ENCODE data around the gene SPTBN5.

SPTBN5 gene

DNA sequence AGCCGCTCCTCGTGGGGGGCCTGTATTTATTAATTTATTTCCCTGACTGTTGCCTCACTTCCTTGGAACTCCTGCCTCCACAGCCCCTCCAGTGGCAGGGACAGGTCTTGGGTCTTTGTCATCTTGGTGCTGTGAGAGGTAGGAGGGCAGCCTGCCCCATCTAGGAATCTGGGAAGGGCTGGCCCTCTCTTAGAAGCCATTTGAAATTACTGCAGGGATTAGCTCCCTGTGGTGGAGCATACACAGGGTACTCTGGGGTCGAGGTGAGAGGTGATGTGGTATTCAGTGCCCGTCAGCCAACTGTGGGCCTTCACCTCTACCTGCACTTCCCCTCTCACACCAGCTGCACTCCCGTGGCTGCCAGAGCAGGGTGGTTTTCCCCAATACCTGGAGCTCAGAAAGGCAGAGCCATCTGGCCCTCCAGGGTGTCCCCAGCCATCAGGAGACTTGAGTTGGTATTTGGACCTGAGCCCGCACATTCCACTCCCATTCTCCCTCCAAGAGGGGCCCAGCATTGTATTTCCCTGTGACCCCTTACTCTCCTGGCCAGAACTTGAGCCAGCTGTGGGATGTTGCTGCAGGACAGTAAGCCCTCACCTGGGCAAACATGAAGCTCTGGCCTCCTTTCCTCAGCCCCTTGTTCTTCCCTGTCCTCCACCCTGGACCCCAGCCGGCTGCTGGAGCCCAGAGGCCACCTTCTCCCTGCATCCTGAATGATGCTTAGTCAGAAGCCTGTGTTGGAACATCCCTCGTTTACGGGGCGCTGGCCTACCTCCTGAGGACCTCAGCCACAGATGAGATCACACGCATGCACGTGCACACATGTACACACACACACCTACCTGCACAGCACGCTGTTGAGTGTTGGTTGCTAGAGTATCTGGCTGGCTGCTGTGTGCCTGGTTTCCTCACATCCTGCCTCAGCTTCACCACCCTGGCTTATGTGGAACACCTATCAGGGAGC is 68.0 kb downstream of the SPTBN5 start:
- Histone ChIP-seq H3K27me3 (ENCODE audit: insufficient read depth, low read length) (no peaks in the 10 kb centered on the region), H4K8ac (ENCODE audit: low read depth, low read length) (no peak overlapping the region), H4K12ac (ENCODE audit: low read depth, low read length) (no peak overlapping the region), H2BK5ac (ENCODE audit: low read depth, low read length, poor library complexity) (no peak overlapping the region), H3K4me3 (ENCODE audit: low read depth, low read length) (no peak overlapping the region), H3K36me3 (ENCODE audit: control insufficient read depth in 1 of 2, insufficient read depth in 2 of 2, low read length in 2 of 2) (peaks cover 48 to 51% of the 10 kb centered on the region in 2 experiments), H3K18ac (ENCODE audit: low read length) (no peak overlapping the region), H3K4me2 (ENCODE audit: low read length) (no peak overlapping the region), H2AFZ (ENCODE audit: insufficient read depth, low read length, poor library complexity) (no peak overlapping the region), H3K4me1 (ENCODE audit: control insufficient read depth in 1 of 2, insufficient read depth in 2 of 2, low read length in 2 of 2) (peaks cover 0 to 4% of the 10 kb centered on the region in 2 experiments), H2BK120ac (ENCODE audit: insufficient read depth, low read length, poor library complexity) (no peak overlapping the region), H2BK12ac (ENCODE audit: low read length) (no peak overlapping the region), H3K79me1 (ENCODE audit: low read length) (peaks cover 6% of the 10 kb centered on the region), H2AK5ac (ENCODE audit: low read length) (no peak overlapping the region), H3K9me3 (ENCODE audit: insufficient read depth, low read depth, low read length) (no peaks in the 10 kb centered on the region), H3K14ac (ENCODE audit: low read length) (no peak overlapping the region), H3K4ac (ENCODE audit: low read depth, low read length) (no peak overlapping the region), H3K23ac (ENCODE audit: low read length) (no peak overlapping the region), H3K9ac (ENCODE audit: low read length) (no peak overlapping the region), H4K91ac (ENCODE audit: low read depth, low read length) (no peak overlapping the region), H3K79me2 (ENCODE audit: control insufficient read depth, insufficient read depth, low read length, poor library complexity) (peaks cover 3% of the 10 kb centered on the region), H3K27ac (ENCODE audit: low read depth, low read length) (no peak overlapping the region)
- WGBS (ENCODE audit: extremely low coverage, insufficient coverage, insufficient read length) = no CpG with 5 or more reads among the region's 13 CpGs
- DNase-seq = no peak

DNA sequence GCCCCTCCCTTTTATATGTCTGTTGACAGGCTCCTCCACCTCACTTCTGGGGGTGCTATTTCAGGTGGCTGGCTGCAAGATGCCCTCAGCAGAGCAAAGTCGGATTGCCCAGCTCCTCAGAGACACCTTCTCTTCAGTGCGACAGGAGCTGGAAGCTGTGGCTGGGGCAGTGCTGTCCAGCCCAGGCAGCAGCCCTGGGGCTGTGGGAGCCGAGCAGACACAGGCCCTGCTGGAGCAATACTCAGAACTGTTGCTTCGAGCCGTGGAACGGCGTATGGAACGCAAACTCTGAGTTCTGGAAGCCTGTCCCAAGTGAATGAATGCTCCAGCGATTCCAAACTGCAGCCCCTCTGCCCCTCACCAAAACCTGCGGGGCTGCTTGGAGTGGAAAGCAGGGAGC is 68.7 kb downstream of the SPTBN5 start:
- Histone ChIP-seq H3K14ac (ENCODE audit: low read length) (no peak overlapping the region), H3K4me1 (ENCODE audit: control insufficient read depth in 1 of 2, insufficient read depth in 2 of 2, low read length in 2 of 2) (peaks cover 0 to 4% of the 10 kb centered on the region in 2 experiments), H3K79me2 (ENCODE audit: control insufficient read depth, insufficient read depth, low read length, poor library complexity) (peaks cover 3% of the 10 kb centered on the region), H3K4ac (ENCODE audit: low read depth, low read length) (no peak overlapping the region), H3K9ac (ENCODE audit: low read length) (no peak overlapping the region), H3K4me3 (ENCODE audit: low read depth, low read length) (no peak overlapping the region), H2BK120ac (ENCODE audit: insufficient read depth, low read length, poor library complexity) (no peak overlapping the region), H3K27ac (ENCODE audit: low read depth, low read length) (no peak overlapping the region), H4K8ac (ENCODE audit: low read depth, low read length) (no peak overlapping the region), H2AFZ (ENCODE audit: insufficient read depth, low read length, poor library complexity) (no peak overlapping the region), H3K36me3 (ENCODE audit: control insufficient read depth in 1 of 2, insufficient read depth in 2 of 2, low read length in 2 of 2) (peaks cover 53 to 57% of the 10 kb centered on the region in 2 experiments), H3K4me2 (ENCODE audit: low read length) (no peak overlapping the region), H4K91ac (ENCODE audit: low read depth, low read length) (no peak overlapping the region), H2AK5ac (ENCODE audit: low read length) (no peak overlapping the region), H3K9me3 (ENCODE audit: insufficient read depth, low read depth, low read length) (no peaks in the 10 kb centered on the region), H2BK5ac (ENCODE audit: low read depth, low read length, poor library complexity) (no peak overlapping the region), H3K23ac (ENCODE audit: low read length) (no peak overlapping the region), H2BK12ac (ENCODE audit: low read length) (no peak overlapping the region), H4K12ac (ENCODE audit: low read depth, low read length) (no peak overlapping the region), H3K18ac (ENCODE audit: low read length) (no peak overlapping the region), H3K79me1 (ENCODE audit: low read length) (peaks cover 6% of the 10 kb centered on the region), H3K27me3 (ENCODE audit: insufficient read depth, low read length) (no peaks in the 10 kb centered on the region)
- no CpG with 5 or more reads among the region's 10 CpGs for WGBS (ENCODE audit: extremely low coverage, insufficient coverage, insufficient read length)
- no peak for DNase-seq

DNA sequence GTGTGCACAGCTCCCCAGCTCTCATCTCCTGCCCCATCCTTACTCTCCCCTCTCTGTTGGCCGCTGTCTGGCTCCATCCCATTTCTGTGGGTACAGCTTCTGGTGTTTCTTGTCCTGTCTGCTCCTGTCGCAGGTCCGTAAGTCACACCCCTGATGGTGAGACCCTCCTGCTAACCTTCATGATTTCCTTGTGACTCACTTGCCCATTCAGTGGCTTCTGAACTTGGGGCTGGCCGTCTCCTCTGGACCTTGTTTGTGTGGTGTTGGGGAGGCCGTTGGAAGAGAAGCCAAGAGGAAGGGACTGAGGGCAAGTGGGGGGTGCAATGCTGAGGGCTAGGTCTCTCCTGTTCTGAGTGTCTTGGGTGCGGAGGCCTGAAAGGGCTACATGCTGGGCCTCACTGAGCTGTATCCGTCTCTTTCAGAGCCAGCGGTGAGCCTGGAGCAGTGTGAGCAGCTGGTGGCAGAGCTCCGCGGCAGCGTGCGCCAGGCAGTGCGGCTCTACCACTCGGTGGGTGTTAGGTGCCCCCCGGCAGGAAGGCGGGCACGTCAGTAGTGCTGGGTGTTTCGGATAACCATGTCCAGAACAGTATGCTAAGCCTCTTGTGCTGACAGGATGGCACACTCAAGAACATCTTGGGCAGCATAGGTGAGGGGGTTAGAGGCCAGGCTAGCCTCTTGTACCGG is 69.6 kb downstream of the SPTBN5 start:
- H3K4me3 ChIP-seq (ENCODE audit: low read depth, low read length) = peak overlapping the region; percentile 27
- no peak overlapping the region for H3K14ac ChIP-seq (ENCODE audit: low read length)
- no peak overlapping the region for H2AK5ac ChIP-seq (ENCODE audit: low read length)
- no peak overlapping the region for H3K18ac ChIP-seq (ENCODE audit: low read length)
- H3K79me2 ChIP-seq (ENCODE audit: control insufficient read depth, insufficient read depth, low read length, poor library complexity) = peaks cover 3% of the 10 kb centered on the region
- no peak overlapping the region for H3K9ac ChIP-seq (ENCODE audit: low read length)
- peaks cover 0 to 4% of the 10 kb centered on the region in 2 experiments for H3K4me1 ChIP-seq (ENCODE audit: control insufficient read depth in 1 of 2, insufficient read depth in 2 of 2, low read length in 2 of 2)
- no peak overlapping the region for H3K4me2 ChIP-seq (ENCODE audit: low read length)
- no peak overlapping the region for H2BK120ac ChIP-seq (ENCODE audit: insufficient read depth, low read length, poor library complexity)
- H2BK5ac ChIP-seq (ENCODE audit: low read depth, low read length, poor library complexity) = no peak overlapping the region
- peaks cover 6% of the 10 kb centered on the region for H3K79me1 ChIP-seq (ENCODE audit: low read length)
- no peak overlapping the region for H4K12ac ChIP-seq (ENCODE audit: low read depth, low read length)
- H3K23ac ChIP-seq (ENCODE audit: low read length) = no peak overlapping the region
- H2BK12ac ChIP-seq (ENCODE audit: low read length) = no peak overlapping the region
- H4K91ac ChIP-seq (ENCODE audit: low read depth, low read length) = no peak overlapping the region
- peaks cover 60 to 61% of the 10 kb centered on the region in 2 experiments for H3K36me3 ChIP-seq (ENCODE audit: control insufficient read depth in 1 of 2, insufficient read depth in 2 of 2, low read length in 2 of 2)
- no peak overlapping the region for H3K27ac ChIP-seq (ENCODE audit: low read depth, low read length)
- no peaks in the 10 kb centered on the region for H3K27me3 ChIP-seq (ENCODE audit: insufficient read depth, low read length)
- H3K9me3 ChIP-seq (ENCODE audit: insufficient read depth, low read depth, low read length) = no peaks in the 10 kb centered on the region
- no peak for DNase-seq
- WGBS (ENCODE audit: extremely low coverage, insufficient coverage, insufficient read length) = no CpG with 5 or more reads among the region's 19 CpGs
- no peak overlapping the region for H4K8ac ChIP-seq (ENCODE audit: low read depth, low read length)
- no peak overlapping the region for H3K4ac ChIP-seq (ENCODE audit: low read depth, low read length)
- H2AFZ ChIP-seq (ENCODE audit: insufficient read depth, low read length, poor library complexity) = no peak overlapping the region

DNA sequence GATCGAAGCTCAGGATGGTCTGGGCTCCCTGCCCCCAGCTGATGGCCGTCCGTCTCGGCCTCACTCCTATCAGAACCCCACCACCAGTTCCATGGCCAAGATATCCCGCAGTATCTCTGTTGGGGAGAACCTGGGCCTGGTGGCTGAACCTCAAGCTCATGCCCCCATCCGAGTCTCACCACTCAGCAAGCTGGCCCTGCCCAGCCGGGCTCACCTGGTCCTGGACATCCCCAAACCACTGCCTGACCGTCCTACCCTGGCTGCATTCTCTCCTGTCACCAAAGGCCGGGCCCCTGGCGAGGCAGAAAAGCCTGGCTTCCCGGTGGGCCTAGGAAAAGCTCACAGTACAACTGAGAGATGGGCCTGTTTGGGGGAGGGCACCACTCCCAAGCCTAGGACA is 70.4 kb downstream of the SPTBN5 start:
- peaks cover 67 to 68% of the 10 kb centered on the region in 2 experiments for H3K36me3 ChIP-seq (ENCODE audit: control insufficient read depth in 1 of 2, insufficient read depth in 2 of 2, low read length in 2 of 2)
- H4K8ac ChIP-seq (ENCODE audit: low read depth, low read length) = no peak overlapping the region
- H3K4me1 ChIP-seq (ENCODE audit: control insufficient read depth in 1 of 2, insufficient read depth in 2 of 2, low read length in 2 of 2) = peaks cover 0 to 4% of the 10 kb centered on the region in 2 experiments
- H3K4me2 ChIP-seq (ENCODE audit: low read length) = no peak overlapping the region
- H2BK120ac ChIP-seq (ENCODE audit: insufficient read depth, low read length, poor library complexity) = no peak overlapping the region
- no peak overlapping the region for H2AK5ac ChIP-seq (ENCODE audit: low read length)
- H3K4me3 ChIP-seq (ENCODE audit: low read depth, low read length) = no peak overlapping the region
- no peak overlapping the region for H4K12ac ChIP-seq (ENCODE audit: low read depth, low read length)
- no peak for DNase-seq
- no peak overlapping the region for H2AFZ ChIP-seq (ENCODE audit: insufficient read depth, low read length, poor library complexity)
- H2BK12ac ChIP-seq (ENCODE audit: low read length) = no peak overlapping the region
- peaks cover 3% of the 10 kb centered on the region for H3K79me2 ChIP-seq (ENCODE audit: control insufficient read depth, insufficient read depth, low read length, poor library complexity)
- no CpG with 5 or more reads among the region's 11 CpGs for WGBS (ENCODE audit: extremely low coverage, insufficient coverage, insufficient read length)
- no peak overlapping the region for H3K27ac ChIP-seq (ENCODE audit: low read depth, low read length)
- H3K27me3 ChIP-seq (ENCODE audit: insufficient read depth, low read length) = no peaks in the 10 kb centered on the region
- no peak overlapping the region for H4K91ac ChIP-seq (ENCODE audit: low read depth, low read length)
- H3K4ac ChIP-seq (ENCODE audit: low read depth, low read length) = no peak overlapping the region
- H2BK5ac ChIP-seq (ENCODE audit: low read depth, low read length, poor library complexity) = no peak overlapping the region
- no peak overlapping the region for H3K18ac ChIP-seq (ENCODE audit: low read length)
- H3K9ac ChIP-seq (ENCODE audit: low read length) = no peak overlapping the region
- H3K14ac ChIP-seq (ENCODE audit: low read length) = no peak overlapping the region
- H3K79me1 ChIP-seq (ENCODE audit: low read length) = peaks cover 6% of the 10 kb centered on the region
- H3K9me3 ChIP-seq (ENCODE audit: insufficient read depth, low read depth, low read length) = no peaks in the 10 kb centered on the region
- H3K23ac ChIP-seq (ENCODE audit: low read length) = no peak overlapping the region

Measured in trophoblast cell (in vitro differentiated cells and primary cell).